ENCODE measurements around the gene TEX10. TPM values are rescaled to one million over a fixed set of nuclear protein-coding genes. Genes with fewer than 3 reads are reported as not detected.

The TEX10 gene
- total RNA-seq, 1 donor from 2014 or later = 33.4 TPM

DNA sequence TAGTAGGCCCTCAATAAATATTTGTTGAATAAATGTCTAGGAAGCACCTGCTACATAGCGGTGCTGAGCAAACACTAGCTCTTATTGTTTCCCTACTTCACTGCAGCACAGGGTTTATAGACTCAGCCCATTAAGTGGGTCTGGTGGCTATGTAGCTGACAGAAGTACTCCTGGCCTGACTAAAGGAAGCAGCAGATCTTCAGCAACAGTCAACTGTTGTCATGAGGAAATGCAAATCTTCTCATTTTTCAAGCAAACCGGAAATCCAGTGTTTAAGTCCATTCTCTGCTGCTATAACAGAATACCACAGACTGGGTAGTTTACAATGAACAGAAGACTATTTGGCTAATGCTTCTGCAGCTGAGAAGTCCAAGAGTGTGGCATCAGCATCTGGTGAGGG lies 2.8 kb upstream of the TEX10 start:
- no peaks in the 10 kb centered on the region for H3K27me3 ChIP-seq (ENCODE audit: control insufficient read depth, insufficient read depth, low read length)
- H3K4me3 ChIP-seq (ENCODE audit: low read depth, low read length) = no peak overlapping the region
- DNase-seq (ENCODE audit: low read depth) = no peak
- TF ChIP-seq, protein P1, sequence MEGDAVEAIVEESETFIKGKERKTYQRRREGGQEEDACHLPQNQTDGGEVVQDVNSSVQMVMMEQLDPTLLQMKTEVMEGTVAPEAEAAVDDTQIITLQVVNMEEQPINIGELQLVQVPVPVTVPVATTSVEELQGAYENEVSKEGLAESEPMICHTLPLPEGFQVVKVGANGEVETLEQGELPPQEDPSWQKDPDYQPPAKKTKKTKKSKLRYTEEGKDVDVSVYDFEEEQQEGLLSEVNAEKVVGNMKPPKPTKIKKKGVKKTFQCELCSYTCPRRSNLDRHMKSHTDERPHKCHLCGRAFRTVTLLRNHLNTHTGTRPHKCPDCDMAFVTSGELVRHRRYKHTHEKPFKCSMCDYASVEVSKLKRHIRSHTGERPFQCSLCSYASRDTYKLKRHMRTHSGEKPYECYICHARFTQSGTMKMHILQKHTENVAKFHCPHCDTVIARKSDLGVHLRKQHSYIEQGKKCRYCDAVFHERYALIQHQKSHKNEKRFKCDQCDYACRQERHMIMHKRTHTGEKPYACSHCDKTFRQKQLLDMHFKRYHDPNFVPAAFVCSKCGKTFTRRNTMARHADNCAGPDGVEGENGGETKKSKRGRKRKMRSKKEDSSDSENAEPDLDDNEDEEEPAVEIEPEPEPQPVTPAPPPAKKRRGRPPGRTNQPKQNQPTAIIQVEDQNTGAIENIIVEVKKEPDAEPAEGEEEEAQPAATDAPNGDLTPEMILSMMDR (IDR thresholded peaks at IDR 0.05; ENCODE audit: insufficient read depth, low read length, poor library complexity, severe bottlenecking) = no peak
- no peaks in the 10 kb centered on the region for H3K36me3 ChIP-seq (ENCODE audit: control insufficient read depth, insufficient read depth, low read length)

DNA sequence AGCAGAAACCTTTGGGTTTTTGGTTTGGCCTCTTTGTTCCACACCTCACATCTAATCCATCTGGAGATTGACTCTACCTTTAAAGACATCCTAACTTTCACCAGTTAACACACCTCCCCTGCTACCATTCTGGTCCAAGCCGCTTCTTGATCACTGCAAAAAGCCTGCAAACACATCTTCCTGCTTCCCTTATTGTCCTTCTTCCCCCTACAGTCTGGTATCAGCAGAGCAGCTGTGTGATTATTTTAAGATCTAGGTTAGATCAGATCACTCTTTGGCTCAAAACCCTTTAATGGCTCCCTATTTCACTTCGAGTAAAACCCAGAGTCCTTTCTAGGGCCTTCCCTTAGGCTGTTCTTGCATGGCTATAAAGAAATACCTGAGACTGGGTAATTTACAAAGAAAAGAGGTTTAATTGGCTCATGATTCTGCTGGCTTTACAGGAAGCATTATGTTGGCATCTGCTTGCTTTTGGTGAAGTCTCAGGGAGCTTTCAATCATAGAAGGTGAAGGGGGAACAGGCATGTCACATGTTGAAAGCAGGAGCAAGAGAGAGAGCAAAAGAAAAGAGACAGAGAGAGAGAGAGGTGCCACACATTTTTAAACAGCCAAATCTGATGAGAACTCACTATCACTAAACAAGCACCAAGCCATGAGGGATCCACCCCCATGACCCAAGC lies 1.5 kb upstream of the TEX10 start:
- H3K4me3 ChIP-seq (ENCODE audit: low read depth, low read length) = no peak overlapping the region
- H3K27me3 ChIP-seq (ENCODE audit: control insufficient read depth, insufficient read depth, low read length) = no peaks in the 10 kb centered on the region
- DNase-seq (ENCODE audit: low read depth) = no peak
- H3K36me3 ChIP-seq (ENCODE audit: control insufficient read depth, insufficient read depth, low read length) = no peaks in the 10 kb centered on the region
- TF ChIP-seq, protein P1 (IDR thresholded peaks at IDR 0.05; ENCODE audit: insufficient read depth, low read length, poor library complexity, severe bottlenecking) = no peak

DNA sequence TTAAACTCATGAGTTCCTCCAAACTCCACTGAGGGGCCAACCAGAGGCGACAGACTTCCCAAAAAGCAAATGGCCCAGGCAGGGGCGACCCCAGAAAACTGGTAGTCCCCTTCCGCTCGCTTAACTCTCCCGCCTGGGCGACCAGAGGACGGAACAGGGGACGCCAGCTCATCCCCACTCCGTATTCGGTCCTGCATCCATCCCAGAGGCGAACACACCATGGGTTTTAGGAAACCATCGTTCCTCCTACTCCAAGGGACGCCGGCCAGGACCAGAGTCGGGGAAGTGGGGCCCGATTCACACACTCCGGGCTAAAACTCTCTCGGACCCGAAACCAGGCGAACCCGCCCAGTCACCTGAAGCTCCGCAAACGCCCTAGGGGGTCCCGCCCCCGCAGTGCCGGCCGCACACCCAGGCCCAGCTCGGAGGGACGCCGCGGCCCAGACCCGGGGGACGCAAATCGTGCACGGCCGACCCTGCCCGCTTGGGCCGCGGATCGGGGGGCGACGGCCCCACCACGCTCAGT lies 478 bp downstream of the TEX10 start:
- peak overlapping the region; percentile 96 for H3K4me3 ChIP-seq (ENCODE audit: low read depth, low read length)
- no peaks in the 10 kb centered on the region for H3K27me3 ChIP-seq (ENCODE audit: control insufficient read depth, insufficient read depth, low read length)
- no peaks in the 10 kb centered on the region for H3K36me3 ChIP-seq (ENCODE audit: control insufficient read depth, insufficient read depth, low read length)
- TF ChIP-seq, protein P1 (IDR thresholded peaks at IDR 0.05; ENCODE audit: insufficient read depth, low read length, poor library complexity, severe bottlenecking) = no peak
- DNase-seq (ENCODE audit: low read depth) = no peak

DNA sequence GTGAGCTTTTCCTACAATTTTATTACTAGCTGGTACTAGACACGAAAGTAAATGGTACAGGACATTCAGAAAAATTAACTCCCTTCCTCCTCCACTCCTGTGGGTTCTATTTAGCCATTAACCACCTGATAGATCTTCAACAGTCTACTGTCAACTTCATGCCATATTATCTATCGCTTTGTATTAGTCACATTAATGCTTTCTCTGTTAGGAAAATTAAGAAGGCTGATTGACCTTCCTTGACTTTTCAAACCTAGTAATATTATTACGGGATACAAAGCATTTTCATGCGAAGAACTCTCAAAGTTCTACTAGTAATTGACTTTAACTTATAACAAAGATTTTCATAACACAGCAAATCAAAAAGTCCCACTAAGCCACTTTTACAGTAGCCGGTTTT lies 1.2 kb downstream of the TEX10 start:
- H3K36me3 ChIP-seq (ENCODE audit: control insufficient read depth, insufficient read depth, low read length) = no peaks in the 10 kb centered on the region
- TF ChIP-seq, protein P1 (IDR thresholded peaks at IDR 0.05; ENCODE audit: insufficient read depth, low read length, poor library complexity, severe bottlenecking) = no peak
- no peak for DNase-seq (ENCODE audit: low read depth)
- H3K4me3 ChIP-seq (ENCODE audit: low read depth, low read length) = peak overlapping the region; percentile 96
- H3K27me3 ChIP-seq (ENCODE audit: control insufficient read depth, insufficient read depth, low read length) = no peaks in the 10 kb centered on the region

DNA sequence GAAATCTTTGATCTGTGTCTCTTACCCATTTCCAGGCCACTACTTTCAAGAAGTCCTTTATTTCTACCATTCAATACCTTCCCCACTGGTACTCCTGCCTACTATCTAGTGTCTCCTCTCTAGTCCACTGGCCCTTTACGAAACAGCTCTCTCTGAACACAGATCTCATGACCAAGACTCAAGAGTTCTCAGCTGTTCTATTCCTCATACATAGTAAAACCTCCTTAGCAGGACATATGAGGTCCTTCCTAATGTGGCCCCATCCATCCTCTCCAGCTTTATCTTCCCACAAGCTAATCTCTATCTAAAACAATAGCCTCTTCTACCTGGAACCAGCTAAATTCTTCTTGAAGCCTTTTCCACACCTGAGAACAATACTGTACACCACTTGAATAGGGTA lies 2.6 kb downstream of the TEX10 start:
- Histone ChIP-seq H3K36me3 (ENCODE audit: control insufficient read depth, insufficient read depth, low read length) (no peaks in the 10 kb centered on the region), H3K4me3 (ENCODE audit: low read depth, low read length) (no peak overlapping the region), H3K27me3 (ENCODE audit: control insufficient read depth, insufficient read depth, low read length) (no peaks in the 10 kb centered on the region)
- TF ChIP-seq, protein P1 (IDR thresholded peaks at IDR 0.05; ENCODE audit: insufficient read depth, low read length, poor library complexity, severe bottlenecking) = no peak
- DNase-seq (ENCODE audit: low read depth) = no peak

DNA sequence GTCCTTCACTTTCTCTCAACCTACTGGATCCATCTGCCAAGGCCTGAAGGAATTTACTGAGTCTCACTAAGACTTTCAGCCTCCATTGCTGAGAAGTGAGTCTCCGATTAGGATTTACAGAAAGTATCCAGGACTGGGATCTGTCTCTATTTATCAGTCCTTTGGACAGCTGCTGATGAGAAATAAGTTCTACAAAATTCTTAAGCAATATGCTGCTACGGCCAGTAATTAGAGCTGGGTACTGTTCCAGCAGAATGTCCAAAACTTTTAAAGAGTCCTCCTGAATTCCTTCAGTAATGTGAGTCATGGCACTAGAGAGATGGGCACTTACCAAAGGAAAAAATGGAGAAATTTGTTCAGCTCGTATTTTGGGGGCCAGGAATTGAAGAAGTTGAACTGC lies 5.9 kb downstream of the TEX10 start:
- Histone ChIP-seq H3K27me3 (ENCODE audit: control insufficient read depth, insufficient read depth, low read length) (no peaks in the 10 kb centered on the region), H3K36me3 (ENCODE audit: control insufficient read depth, insufficient read depth, low read length) (no peaks in the 10 kb centered on the region), H3K4me3 (ENCODE audit: low read depth, low read length) (no peak overlapping the region)
- TF ChIP-seq, protein P1 (IDR thresholded peaks at IDR 0.05; ENCODE audit: insufficient read depth, low read length, poor library complexity, severe bottlenecking) = no peak
- no peak for DNase-seq (ENCODE audit: low read depth)
